ENCODE results near the gene MOSPD3.

DNA sequence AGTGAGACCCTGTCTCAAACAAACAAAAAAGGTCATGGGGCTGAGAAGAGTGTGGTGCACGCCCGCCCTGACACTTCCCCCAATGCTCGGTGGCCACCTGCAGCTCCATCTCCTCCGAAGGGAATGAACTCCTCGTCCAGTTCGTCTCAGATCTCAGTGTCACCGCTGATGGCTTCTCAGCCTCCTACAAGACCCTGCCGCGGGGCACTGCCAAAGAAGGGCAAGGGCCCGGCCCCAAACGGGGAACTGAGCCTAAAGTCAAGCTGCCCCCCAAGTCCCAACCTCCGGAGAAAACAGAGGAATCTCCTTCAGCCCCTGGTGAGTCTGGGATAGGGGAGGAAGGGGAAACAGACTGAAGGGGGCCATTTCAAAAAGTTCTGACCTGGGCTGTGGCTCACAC is 6.0 kb upstream of the MOSPD3 start:
- TF ChIP-seq, protein P1, sequence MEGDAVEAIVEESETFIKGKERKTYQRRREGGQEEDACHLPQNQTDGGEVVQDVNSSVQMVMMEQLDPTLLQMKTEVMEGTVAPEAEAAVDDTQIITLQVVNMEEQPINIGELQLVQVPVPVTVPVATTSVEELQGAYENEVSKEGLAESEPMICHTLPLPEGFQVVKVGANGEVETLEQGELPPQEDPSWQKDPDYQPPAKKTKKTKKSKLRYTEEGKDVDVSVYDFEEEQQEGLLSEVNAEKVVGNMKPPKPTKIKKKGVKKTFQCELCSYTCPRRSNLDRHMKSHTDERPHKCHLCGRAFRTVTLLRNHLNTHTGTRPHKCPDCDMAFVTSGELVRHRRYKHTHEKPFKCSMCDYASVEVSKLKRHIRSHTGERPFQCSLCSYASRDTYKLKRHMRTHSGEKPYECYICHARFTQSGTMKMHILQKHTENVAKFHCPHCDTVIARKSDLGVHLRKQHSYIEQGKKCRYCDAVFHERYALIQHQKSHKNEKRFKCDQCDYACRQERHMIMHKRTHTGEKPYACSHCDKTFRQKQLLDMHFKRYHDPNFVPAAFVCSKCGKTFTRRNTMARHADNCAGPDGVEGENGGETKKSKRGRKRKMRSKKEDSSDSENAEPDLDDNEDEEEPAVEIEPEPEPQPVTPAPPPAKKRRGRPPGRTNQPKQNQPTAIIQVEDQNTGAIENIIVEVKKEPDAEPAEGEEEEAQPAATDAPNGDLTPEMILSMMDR (IDR thresholded peaks at IDR 0.05; ENCODE audit: insufficient read depth, low read length, poor library complexity, severe bottlenecking), result no peak
- TF ChIP-seq EZH2phosphoT487 (conservative IDR thresholded peaks at IDR 0.05; ENCODE audit: low read length), result no peak
